DND-41 (cell line): ENCODE measurements around the gene CMBL.

Experiments used
- CTCF ChIP-seq: IDR thresholded peaks from 2 replicates; pipeline ENCODE4 v1.5.1; 2012; ENCODE audit warnings: borderline replicate concordance, low read length, moderate library complexity, mild to moderate bottlenecking; ENCODE audit not compliant: poor library complexity, severe bottlenecking; ENCODE audit errors: extremely low read depth
- EZH2 ChIP-seq: IDR thresholded peaks from 3 replicates; pipeline ENCODE4 v1.6.1; 2012; ENCODE audit warnings: borderline replicate concordance, low read depth, mild to moderate bottlenecking, moderate library complexity, low read length, inconsistent platforms; ENCODE audit not compliant: severe bottlenecking

GRCh38 chr5:10308844-10309243 is 1.1 kb upstream of the CMBL start:
- TF ChIP-seq CTCF (no peak), EZH2 (no peak)
